Endodermal cell (in vitro differentiated cells): ENCODE data around the gene RELL1. TPM values are rescaled to one million over a fixed set of nuclear protein-coding genes. Genes with fewer than 3 reads are reported as not detected.

Experiments
- DNase-seq: peaks from one replicate; pipeline ENCODE4 v3.0.0-alpha.2; 2017
- H3K27ac ChIP-seq: 2 replicates; pipeline ENCODE4 v1.5.1; 2013; ENCODE audit warnings: mild to moderate bottlenecking, low read depth, low read length, moderate library complexity
- H3K27me3 ChIP-seq: 2 replicates; pipeline ENCODE4 v1.6.1; 2013; ENCODE audit warnings: mild to moderate bottlenecking, low read length, moderate library complexity; ENCODE audit not compliant: insufficient read depth, control insufficient read depth, poor library complexity, severe bottlenecking
- H3K36me3 ChIP-seq: 2 replicates; pipeline ENCODE4 v1.7.0; 2013; ENCODE audit warnings: mild to moderate bottlenecking, low read length, moderate library complexity; ENCODE audit not compliant: control insufficient read depth, insufficient read depth
- H3K4me1 ChIP-seq: one replicate; pipeline ENCODE4 v1.7.0; 2013; ENCODE audit warnings: low read length; ENCODE audit not compliant: control insufficient read depth, insufficient read depth
- H3K4me3 ChIP-seq: 2 replicates; pipeline ENCODE4 v1.5.1; 2013; ENCODE audit warnings: mild to moderate bottlenecking, low read length, moderate library complexity
- H3K9ac ChIP-seq: 2 replicates; pipeline ENCODE4 v1.6.1; 2013; ENCODE audit warnings: mild to moderate bottlenecking, low read length, moderate library complexity; ENCODE audit not compliant: poor library complexity, severe bottlenecking; ENCODE audit errors: extremely low read depth
- H3K9me3 ChIP-seq: 2 replicates; pipeline ENCODE4 v1.6.1; 2013; ENCODE audit warnings: mild to moderate bottlenecking, low read length, moderate library complexity; ENCODE audit not compliant: control insufficient read depth
- H3K27ac Mint-ChIP-seq: 2 replicates; pipeline ENCODE4 v1.8.0; 2020; ENCODE audit warnings: mixed read lengths
- H3K27me3 Mint-ChIP-seq: 2 replicates; pipeline ENCODE4 v1.8.0; 2021; ENCODE audit warnings: mild to moderate bottlenecking, mixed read lengths; ENCODE audit not compliant: insufficient read depth
- H3K36me3 Mint-ChIP-seq: 2 replicates; pipeline ENCODE4 v1.8.0; 2020; ENCODE audit warnings: low read depth, mixed read lengths
- H3K4me1 Mint-ChIP-seq: 2 replicates; pipeline ENCODE4 v1.8.0; 2020; ENCODE audit warnings: mixed read lengths
- H3K4me3 Mint-ChIP-seq: 2 replicates; pipeline ENCODE4 v1.8.0; 2020; ENCODE audit warnings: mild to moderate bottlenecking, moderate library complexity, mixed read lengths
- H3K9me3 Mint-ChIP-seq: 2 replicates; pipeline ENCODE4 v1.8.0; 2020; ENCODE audit warnings: mild to moderate bottlenecking, mixed read lengths
- WGBS, 2 experiments: methylation state at CpG; one replicate each; pipeline versions ENCODE4 v1.1.5 to v1.1.7; 2013; ENCODE audit warnings: missing lambda C conversion rate in 2 of 2, mixed read lengths in 1 of 2; ENCODE audit not compliant: insufficient coverage in 1 of 2, insufficient read length in 1 of 2; 5-methylcytosine and 5-hydroxymethylcytosine counted together
- total RNA-seq, 2 donors: library from RNA; stranded (reverse); fragmentation: NEBNext Ultra II Directional in 1 of 2; extraction: Animal tissue kit (Norgen Biotek cat#: 25700) in 1 of 2; gene quantifications; 2 replicates in 1 of 2; 3 replicates in 1 of 2; pipeline ENCODE4 v1.2.1, GENCODE V29; 2021
- TF ChIP-seq, protein P1 (sequence below): fragments of 200-600 bp; sonication (generic); conservative IDR thresholded peaks from 2 replicates; pipeline ENCODE4 v1.5.0; 2021; ENCODE audit warnings: antibody characterized with exemption, mild to moderate bottlenecking

RELL1 gene
- total RNA-seq, 2 donors from 2014 or later = 12.1 to 12.3 TPM

DNA sequence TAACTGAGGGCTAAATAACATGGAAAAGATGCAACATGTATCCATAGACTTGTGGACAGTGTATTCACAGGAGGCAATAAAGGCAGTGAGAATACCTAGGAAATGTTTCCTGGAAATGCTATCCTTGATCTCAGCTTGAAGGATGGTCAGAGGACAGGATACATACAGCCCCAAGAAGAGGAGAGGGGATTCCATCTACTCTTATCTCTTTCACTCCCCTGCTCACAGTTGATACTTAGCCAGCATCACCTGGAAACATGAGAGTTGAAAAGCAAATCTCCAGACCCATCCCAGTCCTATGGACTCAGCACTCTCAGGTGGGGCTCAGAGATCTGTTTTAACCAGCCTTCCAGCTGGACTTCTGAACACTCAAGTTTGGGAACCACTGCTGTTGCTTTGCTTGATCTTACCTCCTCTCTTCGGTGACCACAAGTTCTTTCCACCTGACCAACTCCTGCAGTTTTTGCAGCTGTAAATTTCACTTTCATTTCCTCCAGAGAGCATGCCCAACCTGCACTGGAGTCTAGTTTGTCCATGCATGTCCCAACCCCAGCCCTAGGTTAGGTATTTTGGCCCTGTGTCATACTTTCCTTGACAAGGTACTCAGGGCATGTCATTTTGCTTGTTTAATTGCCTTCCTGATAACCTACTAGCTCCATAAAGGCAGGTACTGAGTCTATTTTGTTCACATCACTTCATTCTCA, 10.4 kb downstream of the RELL1 start:
- H3K27ac Mint-ChIP-seq = no peak overlapping the region
- Histone ChIP-seq H3K9me3 (no peaks in the 10 kb centered on the region), H3K27ac (no peak overlapping the region), H3K27me3 (no peaks in the 10 kb centered on the region), H3K4me1 (peaks cover 16% of the 10 kb centered on the region), H3K36me3 (no peaks in the 10 kb centered on the region), H3K4me3 (no peak overlapping the region), H3K9ac (no peak overlapping the region)
- DNase-seq = no peak
- no peaks in the 10 kb centered on the region for H3K36me3 Mint-ChIP-seq
- H3K4me3 Mint-ChIP-seq = no peak overlapping the region
- H3K9me3 Mint-ChIP-seq = no peaks in the 10 kb centered on the region
- 95 to 100% methylated on average over 1 of the region's 1 CpG for WGBS, 2 experiments
- no peaks in the 10 kb centered on the region for H3K27me3 Mint-ChIP-seq
- peaks cover 43% of the 10 kb centered on the region for H3K4me1 Mint-ChIP-seq
- TF ChIP-seq, protein P1, sequence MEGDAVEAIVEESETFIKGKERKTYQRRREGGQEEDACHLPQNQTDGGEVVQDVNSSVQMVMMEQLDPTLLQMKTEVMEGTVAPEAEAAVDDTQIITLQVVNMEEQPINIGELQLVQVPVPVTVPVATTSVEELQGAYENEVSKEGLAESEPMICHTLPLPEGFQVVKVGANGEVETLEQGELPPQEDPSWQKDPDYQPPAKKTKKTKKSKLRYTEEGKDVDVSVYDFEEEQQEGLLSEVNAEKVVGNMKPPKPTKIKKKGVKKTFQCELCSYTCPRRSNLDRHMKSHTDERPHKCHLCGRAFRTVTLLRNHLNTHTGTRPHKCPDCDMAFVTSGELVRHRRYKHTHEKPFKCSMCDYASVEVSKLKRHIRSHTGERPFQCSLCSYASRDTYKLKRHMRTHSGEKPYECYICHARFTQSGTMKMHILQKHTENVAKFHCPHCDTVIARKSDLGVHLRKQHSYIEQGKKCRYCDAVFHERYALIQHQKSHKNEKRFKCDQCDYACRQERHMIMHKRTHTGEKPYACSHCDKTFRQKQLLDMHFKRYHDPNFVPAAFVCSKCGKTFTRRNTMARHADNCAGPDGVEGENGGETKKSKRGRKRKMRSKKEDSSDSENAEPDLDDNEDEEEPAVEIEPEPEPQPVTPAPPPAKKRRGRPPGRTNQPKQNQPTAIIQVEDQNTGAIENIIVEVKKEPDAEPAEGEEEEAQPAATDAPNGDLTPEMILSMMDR = no peak

DNA sequence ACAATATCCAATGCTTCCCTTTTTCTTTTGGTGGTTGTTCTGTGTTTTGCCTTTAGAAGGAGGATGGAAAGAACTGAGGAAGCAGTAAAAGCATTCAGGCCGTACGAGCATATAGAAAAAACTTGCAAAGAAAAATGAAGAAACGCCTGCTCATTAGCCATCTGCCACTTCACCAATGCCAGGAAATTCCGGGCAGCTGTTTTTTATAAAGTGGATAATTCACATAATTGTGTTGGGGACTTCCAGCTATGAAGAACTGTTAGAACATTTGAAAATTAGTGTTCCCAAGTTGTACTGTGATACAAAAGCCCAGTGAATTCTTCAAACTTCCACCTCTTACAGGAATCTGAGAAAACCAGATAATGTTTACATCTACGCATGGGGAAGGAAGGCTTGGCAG, 11.7 kb downstream of the RELL1 start:
- no peak for DNase-seq
- peaks cover 46% of the 10 kb centered on the region for H3K4me1 Mint-ChIP-seq
- no peak overlapping the region for H3K4me3 Mint-ChIP-seq
- H3K36me3 ChIP-seq = no peaks in the 10 kb centered on the region
- H3K27me3 Mint-ChIP-seq = no peaks in the 10 kb centered on the region
- TF ChIP-seq, protein P1 = no peak
- H3K27me3 ChIP-seq = no peaks in the 10 kb centered on the region
- H3K4me1 ChIP-seq = peaks cover 16% of the 10 kb centered on the region
- H3K4me3 ChIP-seq = no peak overlapping the region
- no peak overlapping the region for H3K9ac ChIP-seq
- H3K27ac ChIP-seq = no peak overlapping the region
- H3K9me3 ChIP-seq = no peaks in the 10 kb centered on the region
- peaks cover 2% of the 10 kb centered on the region for H3K9me3 Mint-ChIP-seq
- H3K36me3 Mint-ChIP-seq = peaks cover 1% of the 10 kb centered on the region
- H3K27ac Mint-ChIP-seq = no peak overlapping the region
- WGBS, 2 experiments = 50 to 69% methylated on average over 2 to 5 of the region's 5 CpGs

DNA sequence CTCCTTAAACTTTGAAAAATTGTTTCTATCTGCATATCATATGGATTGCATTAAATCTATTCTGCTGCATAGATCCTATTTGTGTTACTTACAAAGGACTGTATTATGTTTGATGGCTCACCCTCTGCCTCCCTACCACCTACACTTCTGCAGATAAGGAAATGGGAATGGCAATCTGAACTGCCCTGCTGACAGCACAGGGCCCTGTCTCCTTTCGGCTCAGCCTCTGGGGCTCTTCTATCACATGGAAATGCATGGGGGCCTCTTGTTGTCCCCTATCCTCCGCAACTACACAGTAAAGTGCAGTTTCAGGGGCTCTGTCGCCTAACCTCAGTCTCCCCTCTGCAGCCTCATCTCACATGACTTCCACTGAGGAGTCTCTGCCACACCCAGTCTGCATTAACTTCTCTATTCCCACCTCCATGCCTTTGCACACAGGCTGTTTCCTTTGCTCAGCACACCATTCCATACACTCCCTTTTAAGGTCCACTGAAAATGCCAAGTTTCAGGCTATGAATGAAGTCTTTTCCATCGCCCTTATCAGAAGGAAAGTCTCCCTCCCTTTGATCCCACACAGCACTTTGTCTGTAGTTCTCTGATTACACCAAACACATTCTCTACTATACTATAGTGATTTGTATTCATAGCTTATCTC, 12.5 kb downstream of the RELL1 start:
- no peaks in the 10 kb centered on the region for H3K27me3 Mint-ChIP-seq

More for the DNA sequence above, 12.5 kb downstream of the RELL1 start:
- H3K9me3 ChIP-seq = no peaks in the 10 kb centered on the region
- Mint-ChIP-seq H3K27ac (no peak overlapping the region), H3K36me3 (peaks cover 2% of the 10 kb centered on the region), H3K9me3 (peaks cover 4% of the 10 kb centered on the region), H3K4me1 (peaks cover 46% of the 10 kb centered on the region), H3K4me3 (no peak overlapping the region)
- no peak overlapping the region for H3K9ac ChIP-seq
- no peaks in the 10 kb centered on the region for H3K36me3 ChIP-seq
- H3K4me3 ChIP-seq = peak overlapping the region; percentile 24
- WGBS, 2 experiments = 82 to 96% methylated on average over 4 of the region's 4 CpGs
- H3K4me1 ChIP-seq = peaks cover 16% of the 10 kb centered on the region
- TF ChIP-seq, protein P1 = no peak
- DNase-seq = no peak
- H3K27ac ChIP-seq = no peak overlapping the region
- H3K27me3 ChIP-seq = no peaks in the 10 kb centered on the region
